Measurements from ENCODE around the gene SYT9.

Gene SYT9

GRCh38 chr11:7473717-7474116 lies 222.0 kb downstream of the SYT9 start:
- H3K36me3 ChIP-seq, result peaks cover 0 to 7% (median 0%) of the 10 kb centered on the region in 3 donors
- intact Hi-C loops (cut with DNase I; ENCODE audit: low total_unique reads), result no loop called here
- H3K4me1 ChIP-seq, result no peaks in the 10 kb centered on the region
- H3K4me3 ChIP-seq, result no peak overlapping the region
- H3K27ac ChIP-seq, result no peak overlapping the region
- no peak for TF ChIP-seq CTCF (IDR thresholded peaks at IDR 0.05)
- DNase-seq, result no peak
- no peaks in the 10 kb centered on the region for H3K9me3 ChIP-seq
- H3K27me3 ChIP-seq, result no peaks in the 10 kb centered on the region

- no peak for TF ChIP-seq CTCF (IDR thresholded peaks at IDR 0.05)
- H3K4me1 ChIP-seq, result peaks cover 0 to 7% (median 4%) of the 10 kb centered on the region in 4 donors
- H3K9me3 ChIP-seq, result no peaks in the 10 kb centered on the region
- H3K4me3 ChIP-seq, result no peak overlapping the region
- H3K27ac ChIP-seq, result no peak overlapping the region
- intact Hi-C loops (cut with DNase I; ENCODE audit: low total_unique reads), result no loop called here
- no peak for DNase-seq
- H3K27me3 ChIP-seq, result no peaks in the 10 kb centered on the region
- H3K36me3 ChIP-seq, result no peaks in the 10 kb centered on the region
Measured at GRCh38 chr11:7480113-7480512, 228.4 kb downstream of the SYT9 start.

GRCh38 chr11:7484131-7484530 lies 232.4 kb downstream of the SYT9 start:
- H3K27me3 ChIP-seq, result no peaks in the 10 kb centered on the region
- H3K9me3 ChIP-seq, result no peaks in the 10 kb centered on the region
- H3K36me3 ChIP-seq, result no peaks in the 10 kb centered on the region
- H3K4me3 ChIP-seq, result no peak overlapping the region
- TF ChIP-seq CTCF (IDR thresholded peaks at IDR 0.05), result no peak
- peaks cover 0 to 30% (median 15%) of the 10 kb centered on the region in 4 donors for H3K4me1 ChIP-seq
- intact Hi-C loops (cut with DNase I; ENCODE audit: low total_unique reads), result no loop called here
- DNase-seq, result no peak
- no peak overlapping the region for H3K27ac ChIP-seq

- no peaks in the 10 kb centered on the region for H3K27me3 ChIP-seq
- no peak for TF ChIP-seq CTCF (IDR thresholded peaks at IDR 0.05)
- DNase-seq, result no peak
- intact Hi-C loops (cut with DNase I; ENCODE audit: low total_unique reads), result no loop called here
- H3K4me1 ChIP-seq, result peaks cover 0 to 30% (median 15%) of the 10 kb centered on the region in 4 donors
- H3K9me3 ChIP-seq, result no peaks in the 10 kb centered on the region
- peak overlapping the region; percentile 18 to 52 for H3K27ac ChIP-seq
- H3K36me3 ChIP-seq, result no peaks in the 10 kb centered on the region
- no peak overlapping the region for H3K4me3 ChIP-seq
Measured at GRCh38 chr11:7484645-7485044, 232.9 kb downstream of the SYT9 start.

GRCh38 chr11:7485186-7486097 lies 233.7 kb downstream of the SYT9 start, which contains the start of gene OLFML1:
TSS of gene OLFML1 (plus strand) at chr11:7485506. CDS start at chr11:7485876, 370 bp downstream.
- H3K4me1 ChIP-seq, result peaks cover 0 to 30% (median 15%) of the 10 kb centered on the region in 4 donors
- DNase-seq, result no peak
- H3K9me3 ChIP-seq, result no peaks in the 10 kb centered on the region
- H3K4me3 ChIP-seq, result peak within 1 kb of the TSS; percentile 39 to 41
- intact Hi-C loops (cut with DNase I; ENCODE audit: low total_unique reads), result no loop called here
- TF ChIP-seq CTCF (IDR thresholded peaks at IDR 0.05), result no peak
- no peaks in the 10 kb centered on the region for H3K36me3 ChIP-seq
- H3K27ac ChIP-seq, result peak within 1 kb of the TSS; percentile 18 to 52
- H3K27me3 ChIP-seq, result no peaks in the 10 kb centered on the region

Measured in tibial artery (tissue), 4 donors.